Osteocyte (in vitro differentiated cells): ENCODE data around the gene CDCA3. TPM values are rescaled to one million over a fixed set of nuclear protein-coding genes. Genes with fewer than 3 reads are reported as not detected.

Experiments
- DNase-seq: peaks from one replicate; pipeline ENCODE4 v3.0.0; 2021; ENCODE audit warnings: mixed read lengths; ENCODE audit not compliant: unreplicated experiment; ENCODE audit errors: extremely low spot score
- H3K27ac Mint-ChIP-seq: one replicate; pipeline ENCODE4 v1.8.0; 2021; ENCODE audit warnings: mild to moderate bottlenecking, mixed read lengths; ENCODE audit not compliant: unreplicated experiment
- H3K27me3 Mint-ChIP-seq: one replicate; pipeline ENCODE4 v1.8.0; 2021; ENCODE audit warnings: mixed read lengths; ENCODE audit not compliant: unreplicated experiment
- H3K36me3 Mint-ChIP-seq: one replicate; pipeline ENCODE4 v1.8.0; 2021; ENCODE audit warnings: mixed read lengths; ENCODE audit not compliant: unreplicated experiment
- H3K4me1 Mint-ChIP-seq: one replicate; pipeline ENCODE4 v1.8.0; 2021; ENCODE audit warnings: mixed read lengths; ENCODE audit not compliant: unreplicated experiment
- H3K4me3 Mint-ChIP-seq: one replicate; pipeline ENCODE4 v1.8.0; 2021; ENCODE audit warnings: mild to moderate bottlenecking, moderate library complexity, mixed read lengths; ENCODE audit not compliant: unreplicated experiment
- H3K9me3 Mint-ChIP-seq: one replicate; pipeline ENCODE4 v1.8.0; 2021; ENCODE audit warnings: mixed read lengths; ENCODE audit not compliant: unreplicated experiment
- total RNA-seq: library from RNA; stranded (reverse); gene quantifications from 2 replicates; pipeline ENCODE4 v1.2.1, GENCODE V29; 2021
- TF ChIP-seq, protein P1 (sequence below): fragments of 200-600 bp; sonication (generic); IDR thresholded peaks from 2 replicates; pipeline ENCODE4 v1.5.0; 2021; ENCODE audit warnings: antibody characterized with exemption, mild to moderate bottlenecking, moderate library complexity

The CDCA3 gene
- total RNA-seq, 1 donor from 2014 or later, result 9.2 TPM

GRCh38 chr12:6845395-6845794 is 5.7 kb downstream of the CDCA3 start:
- Mint-ChIP-seq H3K36me3 (peaks cover 24% of the 10 kb centered on the region), H3K27ac (no peak overlapping the region), H3K27me3 (no peaks in the 10 kb centered on the region), H3K4me1 (peaks cover 9% of the 10 kb centered on the region), H3K4me3 (no peak overlapping the region), H3K9me3 (no peaks in the 10 kb centered on the region)
- TF ChIP-seq, protein P1, sequence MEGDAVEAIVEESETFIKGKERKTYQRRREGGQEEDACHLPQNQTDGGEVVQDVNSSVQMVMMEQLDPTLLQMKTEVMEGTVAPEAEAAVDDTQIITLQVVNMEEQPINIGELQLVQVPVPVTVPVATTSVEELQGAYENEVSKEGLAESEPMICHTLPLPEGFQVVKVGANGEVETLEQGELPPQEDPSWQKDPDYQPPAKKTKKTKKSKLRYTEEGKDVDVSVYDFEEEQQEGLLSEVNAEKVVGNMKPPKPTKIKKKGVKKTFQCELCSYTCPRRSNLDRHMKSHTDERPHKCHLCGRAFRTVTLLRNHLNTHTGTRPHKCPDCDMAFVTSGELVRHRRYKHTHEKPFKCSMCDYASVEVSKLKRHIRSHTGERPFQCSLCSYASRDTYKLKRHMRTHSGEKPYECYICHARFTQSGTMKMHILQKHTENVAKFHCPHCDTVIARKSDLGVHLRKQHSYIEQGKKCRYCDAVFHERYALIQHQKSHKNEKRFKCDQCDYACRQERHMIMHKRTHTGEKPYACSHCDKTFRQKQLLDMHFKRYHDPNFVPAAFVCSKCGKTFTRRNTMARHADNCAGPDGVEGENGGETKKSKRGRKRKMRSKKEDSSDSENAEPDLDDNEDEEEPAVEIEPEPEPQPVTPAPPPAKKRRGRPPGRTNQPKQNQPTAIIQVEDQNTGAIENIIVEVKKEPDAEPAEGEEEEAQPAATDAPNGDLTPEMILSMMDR, result no peak
- DNase-seq, result no peak

GRCh38 chr12:6843118-6843902 is 7.8 kb downstream of the CDCA3 start:
- H3K9me3 Mint-ChIP-seq, result no peaks in the 10 kb centered on the region
- no peak overlapping the region for H3K27ac Mint-ChIP-seq
- no peaks in the 10 kb centered on the region for H3K4me1 Mint-ChIP-seq
- no peak for DNase-seq
- no peak overlapping the region for H3K4me3 Mint-ChIP-seq
- TF ChIP-seq, protein P1, result no peak
- no peaks in the 10 kb centered on the region for H3K27me3 Mint-ChIP-seq
- peaks cover 24% of the 10 kb centered on the region for H3K36me3 Mint-ChIP-seq

- Mint-ChIP-seq H3K36me3 (peaks cover 18% of the 10 kb centered on the region), H3K27me3 (no peaks in the 10 kb centered on the region), H3K27ac (no peak overlapping the region), H3K9me3 (no peaks in the 10 kb centered on the region), H3K4me1 (no peaks in the 10 kb centered on the region), H3K4me3 (no peak overlapping the region)
- TF ChIP-seq, protein P1, result no peak
- DNase-seq, result no peak
Observed at GRCh38 chr12:6842075-6842474, 9.0 kb downstream of the CDCA3 start.

- H3K9me3 Mint-ChIP-seq, result no peaks in the 10 kb centered on the region
- no peaks in the 10 kb centered on the region for H3K4me1 Mint-ChIP-seq
- H3K27me3 Mint-ChIP-seq, result no peaks in the 10 kb centered on the region
- H3K4me3 Mint-ChIP-seq, result no peak within 1 kb of the TSS
- no peak within 1 kb of the TSS for H3K27ac Mint-ChIP-seq
- TF ChIP-seq, protein P1, result no peak
- H3K36me3 Mint-ChIP-seq, result peaks cover 14% of the 10 kb centered on the region
- DNase-seq, result no peak
Observed at GRCh38 chr12:6840761-6841515, 10.1 kb downstream of the CDCA3 start, which contains the start of gene GNB3. Gene GNB3, plus strand, starts transcription at chr12:6840925. Its CDS starts 363 bp downstream, at chr12:6841288.

- Mint-ChIP-seq H3K4me1 (no peaks in the 10 kb centered on the region), H3K27ac (no peak overlapping the region), H3K9me3 (no peaks in the 10 kb centered on the region), H3K36me3 (peaks cover 14% of the 10 kb centered on the region), H3K4me3 (no peak overlapping the region), H3K27me3 (no peaks in the 10 kb centered on the region)
- TF ChIP-seq, protein P1, result no peak
- no peak for DNase-seq
Observed at GRCh38 chr12:6840330-6840729, 10.8 kb downstream of the CDCA3 start.
